Fibroblast of the aortic adventitia (primary cell): ENCODE data around the gene SH3BP5. TPM values are rescaled to one million over a fixed set of nuclear protein-coding genes. Genes with fewer than 3 reads are reported as not detected.

ENCODE experiments used
- DNase-seq: peaks from one replicate; pipeline ENCODE4 v3.0.0-alpha.2; 2010; ENCODE audit warnings: low read depth
- H3K4me3 ChIP-seq: 2 replicates; pipeline ENCODE4 v1.5.1; 2011; ENCODE audit warnings: low read depth, mild to moderate bottlenecking, control low read depth, low read length, moderate library complexity
- total RNA-seq: library from RNA; depleted of rRNA; stranded (reverse); fragments of >200 nt; gene quantifications from 2 replicates; pipeline ENCODE4 v1.2.3, GENCODE V29; 2012; ENCODE audit warnings: low replicate concordance
- TF ChIP-seq, protein P1 (sequence below): IDR thresholded peaks from 2 replicates; pipeline ENCODE4 v1.5.1; 2011; ENCODE audit warnings: mild to moderate bottlenecking, low read length, control low read depth, inconsistent platforms; ENCODE audit not compliant: insufficient read depth

Gene SH3BP5
- total RNA-seq, 1 donor = 25.5 TPM

DNA sequence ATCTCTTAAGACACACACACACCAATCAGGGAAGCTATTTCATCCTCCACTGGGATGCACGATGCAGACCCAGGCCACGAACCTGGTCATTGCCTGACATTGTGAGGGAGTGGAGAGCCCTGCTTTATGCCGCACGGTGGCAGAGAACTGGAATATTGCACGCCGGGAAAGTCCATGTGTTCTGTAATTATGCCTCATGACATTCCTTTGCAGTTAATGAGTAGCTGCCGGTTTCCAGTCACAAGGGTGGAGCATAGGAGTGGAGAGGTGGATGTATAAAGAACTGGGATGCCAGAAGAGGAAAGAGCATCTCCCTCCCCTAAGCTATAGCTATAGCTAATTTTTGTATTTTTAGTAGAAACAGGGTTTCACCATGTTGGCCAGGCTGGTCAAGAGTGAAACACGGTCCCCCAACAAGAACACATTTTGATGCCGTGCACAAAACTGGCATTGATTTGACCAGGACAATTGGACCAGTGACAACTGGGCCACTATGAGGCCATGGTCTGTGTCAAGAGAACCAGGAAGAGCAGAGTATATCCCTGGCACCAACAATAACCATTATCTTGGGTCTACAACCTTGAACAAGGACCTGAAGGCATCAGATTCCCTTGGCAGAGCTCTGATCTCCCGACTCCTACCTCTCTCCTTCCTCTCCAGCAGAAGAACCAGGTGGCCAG lies 51.4 kb downstream of the SH3BP5 start:
- H3K4me3 ChIP-seq = no peak overlapping the region
- TF ChIP-seq, protein P1, sequence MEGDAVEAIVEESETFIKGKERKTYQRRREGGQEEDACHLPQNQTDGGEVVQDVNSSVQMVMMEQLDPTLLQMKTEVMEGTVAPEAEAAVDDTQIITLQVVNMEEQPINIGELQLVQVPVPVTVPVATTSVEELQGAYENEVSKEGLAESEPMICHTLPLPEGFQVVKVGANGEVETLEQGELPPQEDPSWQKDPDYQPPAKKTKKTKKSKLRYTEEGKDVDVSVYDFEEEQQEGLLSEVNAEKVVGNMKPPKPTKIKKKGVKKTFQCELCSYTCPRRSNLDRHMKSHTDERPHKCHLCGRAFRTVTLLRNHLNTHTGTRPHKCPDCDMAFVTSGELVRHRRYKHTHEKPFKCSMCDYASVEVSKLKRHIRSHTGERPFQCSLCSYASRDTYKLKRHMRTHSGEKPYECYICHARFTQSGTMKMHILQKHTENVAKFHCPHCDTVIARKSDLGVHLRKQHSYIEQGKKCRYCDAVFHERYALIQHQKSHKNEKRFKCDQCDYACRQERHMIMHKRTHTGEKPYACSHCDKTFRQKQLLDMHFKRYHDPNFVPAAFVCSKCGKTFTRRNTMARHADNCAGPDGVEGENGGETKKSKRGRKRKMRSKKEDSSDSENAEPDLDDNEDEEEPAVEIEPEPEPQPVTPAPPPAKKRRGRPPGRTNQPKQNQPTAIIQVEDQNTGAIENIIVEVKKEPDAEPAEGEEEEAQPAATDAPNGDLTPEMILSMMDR = no peak
- no peak for DNase-seq

DNA sequence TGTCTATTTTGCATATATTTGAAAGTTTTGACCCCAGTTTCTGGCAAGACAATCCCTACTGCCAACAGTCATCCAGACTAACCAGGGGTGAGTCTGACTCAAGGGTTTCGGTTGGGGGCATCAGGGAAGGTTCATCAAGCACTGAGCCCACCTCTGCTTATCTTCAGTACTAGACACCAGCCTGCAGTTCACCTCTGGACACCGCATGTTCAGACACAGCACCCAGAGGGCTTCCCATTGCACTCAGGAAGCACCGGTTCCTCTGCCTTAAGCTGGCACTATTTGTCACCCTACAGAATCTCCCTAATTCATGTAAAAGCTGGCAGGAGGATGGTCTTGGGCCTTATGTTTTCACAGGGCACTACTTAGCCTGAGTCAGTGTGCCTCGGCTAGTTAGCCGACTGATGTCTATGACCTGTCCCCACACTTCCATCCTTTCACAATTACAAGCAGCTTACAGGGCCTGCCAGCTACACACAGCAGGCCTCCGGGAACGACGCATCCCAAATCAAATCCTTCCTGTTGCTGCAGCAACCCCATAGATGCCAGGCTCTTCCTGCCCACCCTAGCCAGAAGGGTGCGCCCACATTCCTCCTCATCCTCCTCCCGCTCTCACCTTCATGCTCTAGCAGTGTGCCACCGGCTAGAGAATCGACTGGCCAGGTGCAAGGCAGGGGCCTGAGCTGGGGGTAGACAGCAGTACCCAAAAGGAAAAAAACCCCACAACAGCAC lies 52.5 kb downstream of the SH3BP5 start:
- DNase-seq = no peak

DNA sequence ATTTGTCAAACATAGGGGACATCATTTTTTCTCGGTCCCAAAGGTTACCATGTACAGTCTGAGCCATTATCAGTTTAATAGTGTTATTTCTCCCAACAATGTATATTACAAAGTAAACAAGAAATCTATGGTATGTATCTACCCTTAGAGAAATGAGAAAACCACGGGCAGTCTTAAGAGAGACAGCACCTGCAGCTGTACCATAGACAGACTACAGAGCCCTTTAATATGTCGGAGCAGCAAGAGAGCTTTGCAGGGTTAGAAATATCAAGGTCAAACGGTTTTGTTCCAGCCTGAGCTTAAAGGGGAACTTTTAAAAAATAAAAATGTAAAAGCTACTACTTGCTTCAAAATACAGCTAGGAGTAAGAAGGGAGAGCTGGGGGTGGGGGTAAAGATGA lies 53.2 kb downstream of the SH3BP5 start:
- no peak for DNase-seq
- no peak overlapping the region for H3K4me3 ChIP-seq
- TF ChIP-seq, protein P1 = no peak

More for the DNA sequence above, 52.5 kb downstream of the SH3BP5 start:
- no peak overlapping the region for H3K4me3 ChIP-seq
- TF ChIP-seq, protein P1 = no peak

DNA sequence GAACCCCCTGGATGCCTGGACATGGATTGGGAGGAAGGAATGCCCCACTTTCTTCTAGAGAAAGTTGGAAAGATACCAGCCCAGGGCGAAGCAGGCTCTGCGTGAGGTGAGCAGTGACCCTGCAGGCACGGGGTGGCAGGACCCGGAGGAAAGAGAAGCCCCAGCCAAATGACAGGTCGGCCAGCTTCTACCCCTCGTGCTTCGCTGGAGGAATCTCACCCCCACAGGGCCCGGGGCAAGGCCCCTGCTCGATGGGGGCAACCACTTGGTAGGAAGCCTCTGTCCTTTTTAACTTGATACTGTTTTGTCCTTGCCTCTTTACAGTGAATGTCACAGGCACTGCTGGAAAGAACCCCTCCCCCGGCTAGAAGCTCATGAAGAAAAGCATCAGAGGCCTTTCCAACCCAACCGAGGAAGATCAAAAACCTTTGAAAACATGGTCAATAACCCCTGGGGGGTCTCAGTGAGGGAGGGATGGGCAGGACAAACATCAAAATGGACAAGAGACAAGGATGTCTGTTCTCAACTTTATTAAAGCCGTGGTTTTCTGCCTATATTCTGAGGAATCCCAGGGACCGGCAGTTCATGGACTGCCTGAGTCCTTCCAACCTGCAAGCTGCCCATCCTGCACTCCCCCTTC lies 54.4 kb downstream of the SH3BP5 start:
- TF ChIP-seq, protein P1 = no peak
- DNase-seq = no peak
- no peak overlapping the region for H3K4me3 ChIP-seq

DNA sequence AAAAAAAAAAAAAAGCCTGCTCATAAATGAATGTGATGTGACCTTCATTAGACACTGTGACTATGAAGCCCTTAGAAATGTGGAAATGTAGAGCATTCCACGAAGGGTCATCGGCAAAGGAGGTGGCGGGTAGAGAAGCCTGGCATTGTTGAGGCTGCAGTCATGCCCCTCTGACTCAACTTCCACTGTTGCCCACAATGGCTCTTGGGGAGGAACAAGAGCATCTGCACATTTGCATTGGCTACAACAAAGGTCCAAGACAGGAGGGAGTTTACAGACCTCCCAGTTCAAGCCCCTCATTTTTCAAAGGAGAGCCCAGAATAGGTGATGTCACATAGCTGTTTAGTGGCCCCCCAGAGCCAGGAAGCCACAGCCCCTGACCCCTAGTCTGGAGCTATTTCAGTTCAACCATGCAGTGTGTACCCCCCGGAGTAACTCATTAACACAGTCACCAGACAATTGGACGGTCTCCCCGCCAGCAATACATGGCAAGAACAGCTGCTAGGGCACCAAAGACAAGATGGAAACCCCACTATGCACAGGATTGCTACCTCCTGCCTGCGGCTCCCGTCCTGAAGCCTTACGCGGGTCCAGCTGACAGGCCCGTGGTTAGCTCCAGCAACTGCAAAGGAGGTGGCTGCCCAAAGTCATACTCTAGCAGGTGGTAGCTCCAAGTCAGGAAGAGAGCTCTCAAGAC lies 56.2 kb downstream of the SH3BP5 start:
- DNase-seq = no peak
- TF ChIP-seq, protein P1 = no peak
- no peak overlapping the region for H3K4me3 ChIP-seq

DNA sequence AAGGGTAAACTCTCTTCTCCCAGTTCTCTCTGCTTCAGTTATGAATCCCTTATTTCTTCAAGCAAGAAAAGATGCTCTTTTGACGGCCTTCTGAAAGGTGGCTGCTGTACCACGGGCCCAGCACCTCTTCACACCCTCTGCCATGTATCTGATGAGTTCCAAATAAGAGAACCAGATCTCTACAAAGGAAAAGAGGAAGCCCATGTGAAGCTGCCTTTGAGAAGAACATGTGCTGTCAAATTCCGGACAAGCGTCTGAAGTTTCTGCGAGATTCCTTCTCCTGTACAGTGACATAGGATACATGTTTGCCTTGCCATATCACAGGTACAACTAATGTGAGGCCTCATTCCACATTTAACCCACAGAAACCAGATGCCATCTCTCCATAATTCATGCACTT lies 59.2 kb downstream of the SH3BP5 start:
- DNase-seq = no peak

More for the DNA sequence above, 59.2 kb downstream of the SH3BP5 start:
- H3K4me3 ChIP-seq = no peak overlapping the region
- TF ChIP-seq, protein P1 = no peak
